ENCODE measurements around the gene COL23A1. TPM values are rescaled to one million over a fixed set of nuclear protein-coding genes. Genes with fewer than 3 reads are reported as not detected.

Gene COL23A1
- total and polyA plus RNA-seq, 2 donors (not counting 1 experiment from before 2014, with no cell fraction given): not detected

- no peaks in the 10 kb centered on the region for H3K9me3 ChIP-seq (ENCODE audit: control insufficient read depth, insufficient read depth, low read depth, low read length)
- no peak for TF ChIP-seq EZH2 (IDR thresholded peaks at IDR 0.05; ENCODE audit: low read length, missing control alignments)
- TF ChIP-seq CTCF (conservative IDR thresholded peaks at IDR 0.05 in 1 of 2, IDR thresholded peaks at IDR 0.05 in 1 of 2; ENCODE audit: low read depth in 1 of 2, low read length in 2 of 2): no peak
- H3K4me2 ChIP-seq (ENCODE audit: extremely low read depth, insufficient read depth, low read length): no peak overlapping the region
- H3K9ac ChIP-seq (ENCODE audit: insufficient read depth, low read length): no peak overlapping the region
- no peaks in the 10 kb centered on the region for H3K79me2 ChIP-seq (ENCODE audit: control insufficient read depth, insufficient read depth, low read length)
- H4K20me1 ChIP-seq (ENCODE audit: control insufficient read depth, extremely low read depth, insufficient read depth, low read length): no peaks in the 10 kb centered on the region
- no peaks in the 10 kb centered on the region for H3K4me1 ChIP-seq (ENCODE audit: control insufficient read depth, extremely low read depth, insufficient read depth, low read length)
- no peak overlapping the region for H2AFZ ChIP-seq (ENCODE audit: low read length)
- H3K27ac ChIP-seq (ENCODE audit: insufficient read depth, low read length): no peak overlapping the region
- H3K36me3 ChIP-seq (ENCODE audit: control insufficient read depth, insufficient read depth, low read length): no peaks in the 10 kb centered on the region
- no peak for DNase-seq (ENCODE audit: low read depth in 2 of 2)
- no peak overlapping the region for H3K4me3 ChIP-seq (replicated peaks in 1 of 4; ENCODE audit: control extremely low read depth in 1 of 4, insufficient read depth in 1 of 4, low read depth in 3 of 4, low read length in 4 of 4)
- no peaks in the 10 kb centered on the region for H3K27me3 ChIP-seq (ENCODE audit: control insufficient read depth, insufficient read depth, low read length)
Measured at GRCh38 chr5:178328826-178329730, 261.1 kb downstream of the COL23A1 start.

DNA sequence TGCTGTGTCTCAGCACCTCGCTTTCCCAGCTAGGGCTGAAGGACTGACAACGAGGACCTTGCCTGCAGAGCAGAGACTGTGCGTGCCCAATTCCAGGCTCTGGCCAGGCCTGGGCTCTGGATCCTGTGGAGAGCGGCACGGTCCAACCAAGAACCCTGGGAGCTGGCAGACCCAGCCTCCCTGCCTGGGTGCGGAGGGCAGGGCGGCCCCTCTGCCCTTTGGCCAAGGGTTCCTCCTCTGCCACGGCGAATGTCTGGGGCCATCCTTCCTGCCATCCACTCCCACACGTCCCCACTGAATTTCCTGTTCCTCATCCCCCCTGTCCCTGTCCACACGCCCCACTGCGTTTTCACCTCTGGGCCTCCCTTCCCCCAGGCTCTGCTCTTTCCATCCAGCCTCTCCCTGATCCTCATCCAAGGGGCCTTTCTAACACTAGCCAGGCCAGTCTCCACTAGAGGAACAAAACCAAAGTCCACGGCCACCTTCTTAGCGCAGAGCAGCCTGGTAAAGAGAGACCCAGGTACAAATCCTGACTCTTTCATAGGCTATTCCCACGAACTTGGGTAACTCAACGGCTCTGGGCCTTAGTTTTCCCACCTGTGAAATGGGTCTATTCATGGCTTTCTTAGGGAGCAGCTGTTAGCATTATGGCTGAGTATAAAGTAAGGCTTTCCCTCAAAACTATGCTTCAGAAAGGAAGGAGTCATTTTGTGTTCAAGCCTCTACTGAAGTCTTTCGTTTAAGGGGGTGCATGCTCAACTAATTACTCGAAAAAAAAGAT is 262.1 kb downstream of the COL23A1 start:
- Histone ChIP-seq H3K79me2 (ENCODE audit: control insufficient read depth, insufficient read depth, low read length) (no peaks in the 10 kb centered on the region), H3K4me3 (replicated peaks in 1 of 4; ENCODE audit: control extremely low read depth in 1 of 4, insufficient read depth in 1 of 4, low read depth in 3 of 4, low read length in 4 of 4) (no peak overlapping the region), H3K36me3 (ENCODE audit: control insufficient read depth, insufficient read depth, low read length) (no peaks in the 10 kb centered on the region), H3K9me3 (ENCODE audit: control insufficient read depth, insufficient read depth, low read depth, low read length) (no peaks in the 10 kb centered on the region), H2AFZ (ENCODE audit: low read length) (no peak overlapping the region), H3K27ac (ENCODE audit: insufficient read depth, low read length) (no peak overlapping the region), H3K9ac (ENCODE audit: insufficient read depth, low read length) (no peak overlapping the region), H3K4me2 (ENCODE audit: extremely low read depth, insufficient read depth, low read length) (no peak overlapping the region), H4K20me1 (ENCODE audit: control insufficient read depth, extremely low read depth, insufficient read depth, low read length) (no peaks in the 10 kb centered on the region), H3K27me3 (ENCODE audit: control insufficient read depth, insufficient read depth, low read length) (no peaks in the 10 kb centered on the region), H3K4me1 (ENCODE audit: control insufficient read depth, extremely low read depth, insufficient read depth, low read length) (no peaks in the 10 kb centered on the region)
- DNase-seq (ENCODE audit: low read depth in 2 of 2): no peak
- TF ChIP-seq CTCF (conservative IDR thresholded peaks at IDR 0.05 in 1 of 2, IDR thresholded peaks at IDR 0.05 in 1 of 2; ENCODE audit: low read depth in 1 of 2, low read length in 2 of 2) (no peak), EZH2 (IDR thresholded peaks at IDR 0.05; ENCODE audit: low read length, missing control alignments) (no peak)

DNA sequence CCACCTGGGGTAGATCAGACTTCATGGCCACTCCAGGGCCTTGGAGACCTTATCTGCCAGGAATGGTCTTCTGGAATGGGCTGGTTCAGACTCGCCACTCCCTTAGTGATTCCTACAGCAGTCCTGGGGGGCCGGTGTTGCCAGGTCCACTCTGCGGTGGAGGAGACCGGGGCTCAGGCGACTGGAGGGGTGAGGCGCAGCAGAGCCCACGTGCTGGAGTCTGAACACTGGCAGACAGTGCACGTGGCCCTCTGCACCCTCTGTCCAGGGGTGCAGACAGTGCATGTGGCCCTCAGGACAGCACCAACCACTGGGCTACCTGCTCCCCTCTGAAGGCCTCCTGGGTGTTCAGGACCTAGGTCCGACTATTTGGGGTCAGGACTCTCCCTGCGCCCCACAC is 262.7 kb downstream of the COL23A1 start:
- no peaks in the 10 kb centered on the region for H3K4me1 ChIP-seq (ENCODE audit: control insufficient read depth, extremely low read depth, insufficient read depth, low read length)
- no peaks in the 10 kb centered on the region for H3K36me3 ChIP-seq (ENCODE audit: control insufficient read depth, insufficient read depth, low read length)
- H3K9me3 ChIP-seq (ENCODE audit: control insufficient read depth, insufficient read depth, low read depth, low read length): no peaks in the 10 kb centered on the region
- H3K27me3 ChIP-seq (ENCODE audit: control insufficient read depth, insufficient read depth, low read length): no peaks in the 10 kb centered on the region
- no peak overlapping the region for H3K27ac ChIP-seq (ENCODE audit: insufficient read depth, low read length)
- H3K4me2 ChIP-seq (ENCODE audit: extremely low read depth, insufficient read depth, low read length): no peak overlapping the region
- H3K4me3 ChIP-seq (replicated peaks in 1 of 4; ENCODE audit: control extremely low read depth in 1 of 4, insufficient read depth in 1 of 4, low read depth in 3 of 4, low read length in 4 of 4): no peak overlapping the region
- no peak overlapping the region for H3K9ac ChIP-seq (ENCODE audit: insufficient read depth, low read length)
- no peaks in the 10 kb centered on the region for H3K79me2 ChIP-seq (ENCODE audit: control insufficient read depth, insufficient read depth, low read length)
- H4K20me1 ChIP-seq (ENCODE audit: control insufficient read depth, extremely low read depth, insufficient read depth, low read length): no peaks in the 10 kb centered on the region
- TF ChIP-seq CTCF (conservative IDR thresholded peaks at IDR 0.05 in 1 of 2, IDR thresholded peaks at IDR 0.05 in 1 of 2; ENCODE audit: low read depth in 1 of 2, low read length in 2 of 2) (no peak), EZH2 (IDR thresholded peaks at IDR 0.05; ENCODE audit: low read length, missing control alignments) (no peak)
- H2AFZ ChIP-seq (ENCODE audit: low read length): no peak overlapping the region
- no peak for DNase-seq (ENCODE audit: low read depth in 2 of 2)

Measured in fibroblast of lung (primary cell).